ENCODE measurements around the gene RPH3AL.

Gene RPH3AL

DNA sequence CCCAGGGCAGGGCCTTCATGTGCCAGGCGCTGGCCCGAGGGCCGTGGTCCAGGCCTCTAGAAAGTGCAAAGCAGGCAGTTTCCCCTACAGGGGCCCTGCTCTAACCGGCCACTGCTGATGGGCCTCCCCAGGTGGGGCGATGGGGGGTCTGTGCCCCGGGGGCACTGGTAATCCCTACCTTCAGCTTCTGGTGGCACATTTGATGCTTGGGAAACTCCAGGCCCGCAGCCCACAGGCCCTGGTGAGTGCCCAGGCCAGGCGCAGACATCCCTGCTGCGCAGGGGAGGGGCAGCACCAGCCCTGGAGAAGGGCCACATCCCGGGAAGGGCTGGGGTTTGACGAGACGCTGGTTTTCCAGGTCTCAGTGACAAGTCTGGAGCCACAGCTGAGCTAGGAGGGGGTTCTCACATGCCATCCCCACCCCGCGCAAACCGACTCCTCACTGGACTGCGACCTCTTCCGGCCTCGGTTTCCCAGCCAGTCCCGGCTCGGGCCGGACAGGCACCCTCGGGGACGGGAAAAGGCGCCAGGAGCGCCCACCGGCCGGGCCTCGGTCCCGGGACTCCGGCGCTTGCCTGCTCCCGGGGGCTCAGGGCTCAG is 172.7 kb downstream of the RPH3AL start:
- DNase-seq (ENCODE audit: insufficient read length, low spot score) (no peak), FAIRE-seq (no peak)
- TF ChIP-seq CTCF (IDR thresholded peaks at IDR 0.05; ENCODE audit: insufficient read depth, missing control alignments) = no peak

- no peak for TF ChIP-seq CTCF (IDR thresholded peaks at IDR 0.05; ENCODE audit: insufficient read depth, missing control alignments)
- no peak for DNase-seq (ENCODE audit: insufficient read length, low spot score)
- no peak for FAIRE-seq
Measured at GRCh38 chr17:179066-179432, 173.6 kb downstream of the RPH3AL start.

DNA sequence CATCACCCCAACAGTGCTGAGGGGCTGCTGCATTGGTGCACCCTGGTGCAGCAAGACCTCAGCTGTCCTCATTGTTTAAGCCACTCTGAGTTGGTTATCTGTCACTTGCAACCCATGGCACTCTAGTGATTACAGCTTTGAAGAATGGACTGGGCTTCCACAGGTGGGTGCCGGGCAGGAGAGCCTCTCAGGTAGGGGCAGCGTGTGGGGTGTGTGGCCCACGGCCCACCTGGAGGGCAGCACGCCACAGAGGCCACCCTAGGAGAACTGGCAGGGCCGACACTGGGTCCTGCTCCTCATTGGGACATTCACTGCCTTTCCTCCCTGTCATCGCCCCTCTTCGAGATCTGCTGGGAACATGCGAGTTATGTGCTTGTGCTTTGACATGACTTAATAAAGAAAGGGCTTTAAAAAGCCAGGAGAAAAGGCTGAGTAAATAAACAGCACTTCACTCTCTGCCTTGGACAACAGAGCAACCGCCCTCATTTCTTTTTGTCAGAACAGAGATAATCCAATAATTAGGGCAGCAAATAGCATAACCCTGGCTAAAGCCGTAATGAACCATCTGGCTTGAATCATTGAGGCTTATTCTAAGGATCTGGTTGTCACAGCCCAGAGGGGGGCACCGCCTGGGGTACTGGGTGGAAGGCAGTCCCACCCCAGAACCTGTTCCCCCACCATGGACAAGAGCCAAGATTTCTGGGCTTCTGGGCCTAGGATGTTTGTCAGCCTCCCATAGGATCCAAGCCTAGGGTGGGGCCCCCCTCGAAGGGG is 174.1 kb downstream of the RPH3AL start:
- DNase-seq (ENCODE audit: insufficient read length, low spot score) = peak; percentile 97
- FAIRE-seq = peak; percentile 80

GRCh38 chr17:177762-178161 is 174.8 kb downstream of the RPH3AL start:
- TF ChIP-seq CTCF (IDR thresholded peaks at IDR 0.05; ENCODE audit: insufficient read depth, missing control alignments) = no peak
- FAIRE-seq (no peak), DNase-seq (ENCODE audit: insufficient read length, low spot score) (no peak)

More for the DNA sequence above, 174.1 kb downstream of the RPH3AL start:
- TF ChIP-seq CTCF (IDR thresholded peaks at IDR 0.05; ENCODE audit: insufficient read depth, missing control alignments) = no peak

- no peak for FAIRE-seq
- TF ChIP-seq CTCF (IDR thresholded peaks at IDR 0.05; ENCODE audit: insufficient read depth, missing control alignments) = no peak
- no peak for DNase-seq (ENCODE audit: insufficient read length, low spot score)
Measured at GRCh38 chr17:177155-177554, 175.5 kb downstream of the RPH3AL start.

GRCh38 chr17:173166-173911 is 179.3 kb downstream of the RPH3AL start:
- no peak for TF ChIP-seq CTCF (IDR thresholded peaks at IDR 0.05; ENCODE audit: insufficient read depth, missing control alignments)
- FAIRE-seq (no peak), DNase-seq (ENCODE audit: insufficient read length, low spot score) (no peak)
